H9 (cell line): ENCODE results near the gene AATF. TPM values are rescaled to one million over a fixed set of nuclear protein-coding genes. Genes with fewer than 3 reads are reported as not detected.

Source experiments
- DNase-seq: peaks from one replicate; pipeline ENCODE4 v3.0.0-alpha.2; 2017
- H2AFZ ChIP-seq: one replicate; pipeline ENCODE4 v1.6.1; 2013; ENCODE audit warnings: mild to moderate bottlenecking, low read length, control low read depth, moderate library complexity
- H2AK5ac ChIP-seq: 2 replicates; pipeline ENCODE4 v1.6.1; 2013; ENCODE audit warnings: low read length, control low read depth, mixed read lengths; ENCODE audit not compliant: insufficient read length
- H2BK120ac ChIP-seq: one replicate; pipeline ENCODE4 v1.6.1; 2013; ENCODE audit warnings: low read depth, mild to moderate bottlenecking, low read length, control low read depth, inconsistent platforms; ENCODE audit not compliant: poor library complexity, severe bottlenecking
- H2BK12ac ChIP-seq: 2 replicates; pipeline ENCODE4 v1.6.1; 2013; ENCODE audit warnings: low read length, control low read depth, mixed read lengths, low read depth; ENCODE audit not compliant: insufficient read length
- H2BK15ac ChIP-seq: 2 replicates; pipeline ENCODE4 v1.6.1; 2013; ENCODE audit warnings: low read depth, low read length, control low read depth
- H2BK20ac ChIP-seq: one replicate; pipeline ENCODE4 v1.6.1; 2013; ENCODE audit warnings: low read depth, mild to moderate bottlenecking, low read length, control low read depth, inconsistent platforms; ENCODE audit not compliant: poor library complexity, severe bottlenecking
- H2BK5ac ChIP-seq: 2 replicates; pipeline ENCODE4 v1.6.1; 2013; ENCODE audit warnings: low read length, control low read depth, mixed read lengths; ENCODE audit not compliant: insufficient read length
- H3K14ac ChIP-seq: 2 replicates; pipeline ENCODE4 v1.6.1; 2013; ENCODE audit warnings: low read length, control low read depth; ENCODE audit not compliant: insufficient read depth
- H3K18ac ChIP-seq: 2 replicates; pipeline ENCODE4 v1.6.1; 2013; ENCODE audit warnings: low read depth, mild to moderate bottlenecking, mixed read lengths, low read length, control low read depth; ENCODE audit not compliant: insufficient read length
- H3K23ac ChIP-seq: 2 replicates; pipeline ENCODE4 v1.6.1; 2013; ENCODE audit warnings: low read length, control low read depth, mixed read lengths, low read depth; ENCODE audit not compliant: insufficient read length
- H3K23me2 ChIP-seq: 2 replicates; pipeline ENCODE4 v1.6.1; 2013; ENCODE audit warnings: low read depth, mild to moderate bottlenecking, mixed read lengths, low read length, control low read depth; ENCODE audit not compliant: insufficient read length, poor library complexity, severe bottlenecking
- H3K27ac ChIP-seq: 2 replicates; pipeline ENCODE4 v1.5.1; 2013; ENCODE audit warnings: low read length, control low read depth, mixed read lengths, low read depth; ENCODE audit not compliant: insufficient read length
- H3K27me3 ChIP-seq: 2 replicates; pipeline ENCODE4 v1.6.1; 2013; ENCODE audit warnings: low read length, control low read depth, inconsistent platforms; ENCODE audit not compliant: insufficient read depth
- H3K4ac ChIP-seq: 2 replicates; pipeline ENCODE4 v1.6.1; 2013; ENCODE audit warnings: low read depth, mild to moderate bottlenecking, control low read depth, inconsistent platforms, low read length, moderate library complexity
- H3K4me1 ChIP-seq: 2 replicates; pipeline ENCODE4 v1.6.1; 2013; ENCODE audit warnings: low read length, control low read depth, inconsistent platforms; ENCODE audit not compliant: insufficient read depth
- H3K4me2 ChIP-seq: 2 replicates; pipeline ENCODE4 v1.6.1; 2013; ENCODE audit warnings: low read length, control low read depth, mixed read lengths; ENCODE audit not compliant: insufficient read length, insufficient read depth
- H3K56ac ChIP-seq: 2 replicates; pipeline ENCODE4 v1.6.1; 2013; ENCODE audit warnings: low read depth, mild to moderate bottlenecking, mixed read lengths, low read length, control low read depth; ENCODE audit not compliant: insufficient read length
- H3K79me1 ChIP-seq: 2 replicates; pipeline ENCODE4 v1.6.1; 2013; ENCODE audit warnings: low read depth, mild to moderate bottlenecking, moderate library complexity, low read length, control low read depth, inconsistent platforms; ENCODE audit not compliant: insufficient read depth, poor library complexity, severe bottlenecking
- H3K79me2 ChIP-seq: 2 replicates; pipeline ENCODE4 v1.6.1; 2013; ENCODE audit warnings: low read length, control low read depth, inconsistent platforms; ENCODE audit not compliant: insufficient read depth
- H3K9ac ChIP-seq: 2 replicates; pipeline ENCODE4 v1.6.1; 2013; ENCODE audit warnings: low read length, control low read depth, mixed read lengths; ENCODE audit not compliant: insufficient read length; ENCODE audit errors: extremely low read depth
- H3K9me3 ChIP-seq: one replicate; pipeline ENCODE4 v1.6.1; 2013; ENCODE audit warnings: low read depth, low read length, inconsistent platforms; ENCODE audit not compliant: control insufficient read depth
- H3T11ph ChIP-seq: one replicate; pipeline ENCODE4 v1.6.1; 2013; ENCODE audit warnings: mild to moderate bottlenecking, low read length, control low read depth, inconsistent platforms
- H4K20me1 ChIP-seq: one replicate; pipeline ENCODE4 v1.6.1; 2013; ENCODE audit not compliant: control insufficient read depth, insufficient read length, insufficient read depth
- H4K5ac ChIP-seq: 2 replicates; pipeline ENCODE4 v1.6.1; 2013; ENCODE audit warnings: low read depth, mild to moderate bottlenecking, mixed read lengths, low read length, control low read depth; ENCODE audit not compliant: insufficient read length
- H4K8ac ChIP-seq: replicated peaks from 2 replicates; pipeline ENCODE4 v1.6.1; 2013; ENCODE audit warnings: low read length, control low read depth, mixed read lengths, low read depth; ENCODE audit not compliant: insufficient read length
- H4K91ac ChIP-seq: 2 replicates; pipeline ENCODE4 v1.6.1; 2013; ENCODE audit warnings: low read depth, mild to moderate bottlenecking, moderate library complexity, mixed read lengths, low read length, control low read depth; ENCODE audit not compliant: insufficient read length
- H3K27ac Mint-ChIP-seq, 3 experiments: 2 replicates in 2 of 3; 3 replicates in 1 of 3; pipeline ENCODE4 v1.8.0; 2020 to 2021; ENCODE audit warnings: mixed read lengths in 3 of 3, mild to moderate bottlenecking in 1 of 3, moderate library complexity in 1 of 3
- H3K27me3 Mint-ChIP-seq: 2 replicates; pipeline ENCODE4 v1.8.0; 2021; ENCODE audit warnings: low read depth, mild to moderate bottlenecking, moderate library complexity, mixed read lengths
- H3K36me3 Mint-ChIP-seq, 3 experiments: 2 replicates in 2 of 3; 3 replicates in 1 of 3; pipeline ENCODE4 v1.8.0; 2020 to 2021; ENCODE audit warnings: low read depth in 3 of 3, mixed read lengths in 3 of 3; ENCODE audit not compliant: insufficient read depth in 1 of 3
- H3K4me1 Mint-ChIP-seq, 2 experiments: 2 replicates each; pipeline ENCODE4 v1.8.0; 2020; ENCODE audit warnings: mixed read lengths in 2 of 2
- H3K4me3 Mint-ChIP-seq, 2 experiments: 2 replicates in 1 of 2; 3 replicates in 1 of 2; pipeline ENCODE4 v1.8.0; 2020 to 2021; ENCODE audit warnings: mild to moderate bottlenecking in 2 of 2, mixed read lengths in 2 of 2, moderate library complexity in 1 of 2
- H3K9me3 Mint-ChIP-seq, 2 experiments: 2 replicates in 1 of 2; 3 replicates in 1 of 2; pipeline ENCODE4 v1.8.0; 2020; ENCODE audit warnings: mild to moderate bottlenecking in 2 of 2, mixed read lengths in 2 of 2, moderate library complexity in 1 of 2
- WGBS: extraction: QIAGEN DNeasy Blood & Tissue Kit; methylation state at CpG from one replicate; pipeline ENCODE4 v1.1.7; 2013; ENCODE audit warnings: missing lambda C conversion rate, low lambda C conversion rate, mixed read lengths; ENCODE audit not compliant: insufficient read length; ENCODE audit errors: extremely low coverage; 5-methylcytosine and 5-hydroxymethylcytosine counted together
- total RNA-seq: library from RNA; stranded (reverse); gene quantifications from 2 replicates; pipeline ENCODE4 v1.2.1, GENCODE V29; 2021
- TF ChIP-seq, protein P1 (sequence below): fragments of 200-600 bp; sonication (generic); conservative IDR thresholded peaks from 3 replicates; pipeline ENCODE4 v1.8.0; 2021; ENCODE audit warnings: antibody characterized with exemption, mild to moderate bottlenecking

Gene AATF
- total RNA-seq, 1 experiment from 2014 or later = 69.6 TPM

DNA sequence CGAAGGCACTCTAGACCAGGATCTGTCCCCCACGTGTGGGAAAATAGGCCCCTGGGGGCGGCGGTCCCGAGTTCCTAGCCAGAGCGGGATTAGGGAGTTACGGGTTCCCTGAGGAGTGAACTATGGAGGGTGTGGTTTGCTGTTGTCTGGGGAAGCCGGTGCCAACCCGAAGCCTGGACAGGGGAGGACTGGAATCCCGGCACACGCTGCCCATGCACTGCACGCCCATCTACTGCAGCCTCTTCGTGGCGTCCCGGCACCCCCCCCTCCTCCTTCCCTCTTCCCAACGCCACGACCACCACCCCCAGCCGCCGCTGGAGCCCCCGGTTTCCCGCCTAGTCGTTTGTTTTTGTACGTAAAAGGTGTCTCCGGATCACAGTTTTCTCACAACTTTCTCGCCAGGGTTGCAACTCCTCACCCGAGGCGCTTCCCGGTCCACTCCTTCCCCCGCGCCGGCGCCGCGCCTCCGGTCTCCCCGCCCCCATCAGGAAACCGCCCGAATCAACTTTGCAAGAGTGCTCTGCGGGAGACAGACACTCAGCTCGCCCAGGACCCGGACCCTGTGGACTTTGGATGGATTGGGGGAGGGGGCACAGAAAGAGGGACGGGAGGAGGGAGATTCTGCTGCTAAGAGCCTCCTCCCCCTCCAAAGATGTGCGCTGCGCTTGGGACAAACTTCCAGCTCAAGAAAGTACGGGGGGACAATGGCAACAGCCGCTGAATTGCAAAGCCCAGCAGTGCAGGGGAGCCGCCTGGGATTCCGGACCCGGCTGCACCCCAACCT, 12.9 kb upstream of the AATF start:
- Histone ChIP-seq H3K9me3 (no peaks in the 10 kb centered on the region), H2BK5ac (no peak overlapping the region), H2AK5ac (no peak overlapping the region), H3K27ac (no peak overlapping the region), H3K23me2 (peaks cover 30% of the 10 kb centered on the region), H3K23ac (no peak overlapping the region), H3K4ac (no peak overlapping the region), H4K91ac (no peak overlapping the region), H3K79me1 (no peaks in the 10 kb centered on the region), H3K27me3 (peaks cover 86% of the 10 kb centered on the region), H3T11ph (no peak overlapping the region), H3K4me2 (peak overlapping the region; percentile 65), H2BK15ac (no peak overlapping the region), H2BK12ac (no peak overlapping the region), H3K4me1 (no peaks in the 10 kb centered on the region; the same call in 1 of the 2 replicates), H3K9ac (no peak overlapping the region), H2BK120ac (no peak overlapping the region), H2AFZ (no peak overlapping the region), H3K79me2 (no peaks in the 10 kb centered on the region), H3K14ac (no peak overlapping the region), H3K56ac (no peak overlapping the region), H4K5ac (no peak overlapping the region), H2BK20ac (no peak overlapping the region), H3K18ac (no peak overlapping the region), H4K20me1 (no peaks in the 10 kb centered on the region), H4K8ac (no peak overlapping the region)
- DNase-seq = peak; percentile 84
- TF ChIP-seq, protein P1, sequence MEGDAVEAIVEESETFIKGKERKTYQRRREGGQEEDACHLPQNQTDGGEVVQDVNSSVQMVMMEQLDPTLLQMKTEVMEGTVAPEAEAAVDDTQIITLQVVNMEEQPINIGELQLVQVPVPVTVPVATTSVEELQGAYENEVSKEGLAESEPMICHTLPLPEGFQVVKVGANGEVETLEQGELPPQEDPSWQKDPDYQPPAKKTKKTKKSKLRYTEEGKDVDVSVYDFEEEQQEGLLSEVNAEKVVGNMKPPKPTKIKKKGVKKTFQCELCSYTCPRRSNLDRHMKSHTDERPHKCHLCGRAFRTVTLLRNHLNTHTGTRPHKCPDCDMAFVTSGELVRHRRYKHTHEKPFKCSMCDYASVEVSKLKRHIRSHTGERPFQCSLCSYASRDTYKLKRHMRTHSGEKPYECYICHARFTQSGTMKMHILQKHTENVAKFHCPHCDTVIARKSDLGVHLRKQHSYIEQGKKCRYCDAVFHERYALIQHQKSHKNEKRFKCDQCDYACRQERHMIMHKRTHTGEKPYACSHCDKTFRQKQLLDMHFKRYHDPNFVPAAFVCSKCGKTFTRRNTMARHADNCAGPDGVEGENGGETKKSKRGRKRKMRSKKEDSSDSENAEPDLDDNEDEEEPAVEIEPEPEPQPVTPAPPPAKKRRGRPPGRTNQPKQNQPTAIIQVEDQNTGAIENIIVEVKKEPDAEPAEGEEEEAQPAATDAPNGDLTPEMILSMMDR = no peak
- peak overlapping the region; percentile 57 to 91 for H3K4me3 Mint-ChIP-seq
- peaks cover 71 to 81% of the 10 kb centered on the region in 2 experiments for H3K4me1 Mint-ChIP-seq
- no CpG with 5 or more reads among the region's 49 CpGs for WGBS
- H3K36me3 Mint-ChIP-seq = no peaks in the 10 kb centered on the region; a peak in 1 of 7 replicates
- H3K27ac Mint-ChIP-seq = no peak overlapping the region
- H3K27me3 Mint-ChIP-seq = peaks cover 100% of the 10 kb centered on the region
- peaks cover 0 to 5% of the 10 kb centered on the region in 2 experiments; a peak in 1 of 5 replicates for H3K9me3 Mint-ChIP-seq
